WTC11 (cell line): ENCODE measurements around the gene FAM50B. TPM values are rescaled to one million over a fixed set of nuclear protein-coding genes. Genes with fewer than 3 reads are reported as not detected.
"Not testable (repeated sequence)": the region's sequence is repeated elsewhere in the genome, so short reads cannot be mapped to it uniquely, and the experiment has no call there.

Experiments used
- ATAC-seq: fragments of 200-7000 bp; cut with Tn5 transposase; 2 replicates; pipeline ENCODE4 v1.10.0; 2021; ENCODE audit warnings: mild to moderate bottlenecking, moderate library complexity
- CTCF ChIA-PET: fragments of 300-600 bp; sonication (Branson Sonifier 250); formaldehyde crosslinking; loops from one replicate; lab custom pipeline; 2021; ENCODE audit warnings: antibody characterized with exemption; lab: Charles Lee
- POLR2A ChIA-PET: fragments of 350-600 bp; sonication (Branson Sonifier 250); formaldehyde crosslinking; loops from one replicate; lab custom pipeline; 2021; ENCODE audit warnings: antibody characterized with exemption; lab: Charles Lee
- DNase-seq: peaks from one replicate; pipeline ENCODE4 v3.0.0; 2021; ENCODE audit warnings: low spot score
- H3K27ac Mint-ChIP-seq: 2 replicates; pipeline ENCODE4 v1.8.0; 2021; ENCODE audit warnings: mixed read lengths
- H3K27me3 Mint-ChIP-seq: 2 replicates; pipeline ENCODE4 v1.8.0; 2021; ENCODE audit warnings: low read depth, mild to moderate bottlenecking, moderate library complexity, mixed read lengths
- H3K36me3 Mint-ChIP-seq: 2 replicates; pipeline ENCODE4 v1.8.0; 2021; ENCODE audit warnings: mixed read lengths
- H3K4me1 Mint-ChIP-seq: 2 replicates; pipeline ENCODE4 v1.8.0; 2022; ENCODE audit warnings: mixed read lengths
- H3K4me3 Mint-ChIP-seq: 2 replicates; pipeline ENCODE4 v1.8.0; 2021; ENCODE audit warnings: mild to moderate bottlenecking, moderate library complexity, mixed read lengths
- H3K9me3 Mint-ChIP-seq: 2 replicates; pipeline ENCODE4 v1.8.0; 2021; ENCODE audit warnings: mixed read lengths
- CREM ChIP-seq: sonication (generic); formaldehyde crosslinking; IDR thresholded peaks from 2 replicates; pipeline ENCODE4 v1.8.1; 2022; ENCODE audit warnings: mild to moderate bottlenecking, missing genetic modification reagents, moderate library complexity
- HMGXB4 ChIP-seq: sonication (generic); formaldehyde crosslinking; IDR thresholded peaks from 2 replicates; pipeline ENCODE4 v1.8.1; 2023; ENCODE audit warnings: mild to moderate bottlenecking, moderate library complexity, missing genetic modification reagents
- NFYB ChIP-seq: sonication (generic); formaldehyde crosslinking; conservative IDR thresholded peaks from 2 replicates; pipeline ENCODE4 v1.8.0; 2022; ENCODE audit warnings: low read depth, missing genetic modification reagents
- SMAD4 ChIP-seq: sonication (generic); formaldehyde crosslinking; IDR thresholded peaks from 2 replicates; pipeline ENCODE4 v1.8.0; 2022; ENCODE audit warnings: mild to moderate bottlenecking, missing genetic modification reagents
- SOX15 ChIP-seq: fragments of 250-450 bp; sonication (Bioruptor Pico); IDR thresholded peaks from 2 replicates; pipeline ENCODE4 v1.9.0; 2021; ENCODE audit warnings: mild to moderate bottlenecking
- SP1 ChIP-seq: sonication (generic); formaldehyde crosslinking; conservative IDR thresholded peaks from 2 replicates; pipeline ENCODE4 v1.8.1; 2022; ENCODE audit warnings: missing genetic modification reagents
- TP53 ChIP-seq: sonication (generic); formaldehyde crosslinking; IDR thresholded peaks from 2 replicates; pipeline ENCODE4 v1.8.1; 2023; ENCODE audit warnings: mild to moderate bottlenecking, missing genetic modification reagents
- ZNF121 ChIP-seq: sonication (generic); formaldehyde crosslinking; IDR thresholded peaks from 2 replicates; pipeline ENCODE4 v1.8.0; 2023; ENCODE audit warnings: missing genetic modification reagents
- ZNF232 ChIP-seq: sonication (generic); formaldehyde crosslinking; IDR thresholded peaks from 2 replicates; pipeline ENCODE4 v1.8.0; 2022; ENCODE audit warnings: mild to moderate bottlenecking, missing genetic modification reagents
- ZNF317 ChIP-seq: sonication (generic); formaldehyde crosslinking; IDR thresholded peaks from 2 replicates; pipeline ENCODE4 v1.8.1; 2023; ENCODE audit warnings: low read depth, mild to moderate bottlenecking, moderate library complexity, missing genetic modification reagents, borderline replicate concordance
- ZNF396 ChIP-seq: fragments of 250-450 bp; sonication (Bioruptor Pico); IDR thresholded peaks from 2 replicates; pipeline ENCODE4 v1.8.0; 2021; ENCODE audit warnings: mild to moderate bottlenecking, moderate library complexity, borderline replicate concordance
- ZNF416 ChIP-seq: fragments of 250-450 bp; sonication (Bioruptor Pico); IDR thresholded peaks from 2 replicates; pipeline ENCODE4 v1.9.0; 2021; ENCODE audit warnings: mild to moderate bottlenecking, inconsistent platforms
- ZNF423 ChIP-seq: fragments of 250-450 bp; sonication (Bioruptor Pico); IDR thresholded peaks from 2 replicates; pipeline ENCODE4 v2.1.2; 2022; ENCODE audit warnings: mild to moderate bottlenecking, moderate library complexity
- ZSCAN18 ChIP-seq: fragments of 250-450 bp; sonication (Bioruptor Pico); IDR thresholded peaks from 2 replicates; pipeline ENCODE4 v2.1.2; 2022; ENCODE audit warnings: mild to moderate bottlenecking, moderate library complexity
- total RNA-seq: library from RNA; stranded (reverse); gene quantifications from 3 replicates; pipeline ENCODE4 v1.2.3, GENCODE V29; 2021
- TF ChIP-seq, protein P1 (sequence below): fragments of 250-450 bp; sonication (Bioruptor Pico); IDR thresholded peaks from 2 replicates; pipeline ENCODE4 v1.9.0; 2021; ENCODE audit warnings: mild to moderate bottlenecking
- TF ChIP-seq, protein P2 (sequence below): sonication (generic); formaldehyde crosslinking; IDR thresholded peaks from 2 replicates; pipeline ENCODE4 v1.8.1; 2023; ENCODE audit warnings: mild to moderate bottlenecking, missing genetic modification reagents, moderate library complexity

The FAM50B gene
- total RNA-seq, 1 experiment from 2014 or later = 2.1 TPM

- TF ChIP-seq, protein P1, sequence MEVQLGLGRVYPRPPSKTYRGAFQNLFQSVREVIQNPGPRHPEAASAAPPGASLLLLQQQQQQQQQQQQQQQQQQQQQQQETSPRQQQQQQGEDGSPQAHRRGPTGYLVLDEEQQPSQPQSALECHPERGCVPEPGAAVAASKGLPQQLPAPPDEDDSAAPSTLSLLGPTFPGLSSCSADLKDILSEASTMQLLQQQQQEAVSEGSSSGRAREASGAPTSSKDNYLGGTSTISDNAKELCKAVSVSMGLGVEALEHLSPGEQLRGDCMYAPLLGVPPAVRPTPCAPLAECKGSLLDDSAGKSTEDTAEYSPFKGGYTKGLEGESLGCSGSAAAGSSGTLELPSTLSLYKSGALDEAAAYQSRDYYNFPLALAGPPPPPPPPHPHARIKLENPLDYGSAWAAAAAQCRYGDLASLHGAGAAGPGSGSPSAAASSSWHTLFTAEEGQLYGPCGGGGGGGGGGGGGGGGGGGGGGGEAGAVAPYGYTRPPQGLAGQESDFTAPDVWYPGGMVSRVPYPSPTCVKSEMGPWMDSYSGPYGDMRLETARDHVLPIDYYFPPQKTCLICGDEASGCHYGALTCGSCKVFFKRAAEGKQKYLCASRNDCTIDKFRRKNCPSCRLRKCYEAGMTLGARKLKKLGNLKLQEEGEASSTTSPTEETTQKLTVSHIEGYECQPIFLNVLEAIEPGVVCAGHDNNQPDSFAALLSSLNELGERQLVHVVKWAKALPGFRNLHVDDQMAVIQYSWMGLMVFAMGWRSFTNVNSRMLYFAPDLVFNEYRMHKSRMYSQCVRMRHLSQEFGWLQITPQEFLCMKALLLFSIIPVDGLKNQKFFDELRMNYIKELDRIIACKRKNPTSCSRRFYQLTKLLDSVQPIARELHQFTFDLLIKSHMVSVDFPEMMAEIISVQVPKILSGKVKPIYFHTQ (CRISPR knock-in tag) = no peak
- TF ChIP-seq TP53 (CRISPR knock-in tag) = no peak
- no peak for TF ChIP-seq ZNF121 (CRISPR knock-in tag)
Observed at GRCh38 chr6:3859878-3860552, 10.8 kb downstream of the FAM50B start (continued).

GRCh38 chr6:3861424-3861823 is 12.3 kb downstream of the FAM50B start:
- TF ChIP-seq ZNF416 (no peak), ZSCAN18 (CRISPR knock-in tag) (no peak), CREM (CRISPR knock-in tag) (no peak), SP1 (CRISPR knock-in tag) (no peak), ZNF232 (CRISPR knock-in tag) (no peak), NFYB (CRISPR knock-in tag) (no peak), ZNF317 (CRISPR knock-in tag) (no peak), ZNF121 (CRISPR knock-in tag) (no peak)
- TF ChIP-seq, protein P2, sequence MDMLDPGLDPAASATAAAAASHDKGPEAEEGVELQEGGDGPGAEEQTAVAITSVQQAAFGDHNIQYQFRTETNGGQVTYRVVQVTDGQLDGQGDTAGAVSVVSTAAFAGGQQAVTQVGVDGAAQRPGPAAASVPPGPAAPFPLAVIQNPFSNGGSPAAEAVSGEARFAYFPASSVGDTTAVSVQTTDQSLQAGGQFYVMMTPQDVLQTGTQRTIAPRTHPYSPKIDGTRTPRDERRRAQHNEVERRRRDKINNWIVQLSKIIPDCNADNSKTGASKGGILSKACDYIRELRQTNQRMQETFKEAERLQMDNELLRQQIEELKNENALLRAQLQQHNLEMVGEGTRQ (CRISPR knock-in tag) = no peak
- POLR2A ChIA-PET = no interaction called here
- ATAC-seq (no peak), DNase-seq (no peak)
- no peak overlapping the region for H3K27ac Mint-ChIP-seq
- peaks cover 6% of the 10 kb centered on the region; the same call in 1 of the 2 replicates for H3K27me3 Mint-ChIP-seq
- CTCF ChIA-PET = interaction anchor here (0.9 to 3.1 kb wide), 7 partner anchors 11 to 349 kb away, joined by 3 to 78 read pairs (median 6); partner anchors contain the start of gene FAM50B
- H3K4me3 Mint-ChIP-seq = no peak overlapping the region
- H3K9me3 Mint-ChIP-seq = peaks cover 8% of the 10 kb centered on the region
- H3K4me1 Mint-ChIP-seq = peaks cover 15% of the 10 kb centered on the region
- no peaks in the 10 kb centered on the region for H3K36me3 Mint-ChIP-seq

GRCh38 chr6:3862038-3862437 is 12.9 kb downstream of the FAM50B start:
- H3K27ac Mint-ChIP-seq = no peak overlapping the region
- POLR2A ChIA-PET = interaction anchor here (0.9 kb wide), 1 partner anchor 17 kb away, joined by 3 read pairs; no protein-coding TSS in a partner anchor
- H3K4me1 Mint-ChIP-seq = peaks cover 15% of the 10 kb centered on the region
- no peak overlapping the region for H3K4me3 Mint-ChIP-seq
- peak; percentile 67 for ATAC-seq
- no peak for DNase-seq
- H3K36me3 Mint-ChIP-seq = no peaks in the 10 kb centered on the region
- peaks cover 6% of the 10 kb centered on the region; the same call in 1 of the 2 replicates for H3K27me3 Mint-ChIP-seq
- H3K9me3 Mint-ChIP-seq = peaks cover 8% of the 10 kb centered on the region
- TF ChIP-seq, protein P2 (CRISPR knock-in tag) = no peak
- TF ChIP-seq SMAD4 (CRISPR knock-in tag) = no peak
- TF ChIP-seq HMGXB4 (CRISPR knock-in tag) = no peak
- no peak for TF ChIP-seq ZSCAN18 (CRISPR knock-in tag)
- no peak for TF ChIP-seq ZNF396 (CRISPR knock-in tag)
- TF ChIP-seq SOX15 (CRISPR knock-in tag) = no peak
- TF ChIP-seq ZNF423 = no peak
- CTCF ChIA-PET = interaction anchor here (0.7 to 3.1 kb wide), 7 partner anchors 11 to 348 kb away, joined by 3 to 78 read pairs (median 6); partner anchors contain the start of gene FAM50B

DNA sequence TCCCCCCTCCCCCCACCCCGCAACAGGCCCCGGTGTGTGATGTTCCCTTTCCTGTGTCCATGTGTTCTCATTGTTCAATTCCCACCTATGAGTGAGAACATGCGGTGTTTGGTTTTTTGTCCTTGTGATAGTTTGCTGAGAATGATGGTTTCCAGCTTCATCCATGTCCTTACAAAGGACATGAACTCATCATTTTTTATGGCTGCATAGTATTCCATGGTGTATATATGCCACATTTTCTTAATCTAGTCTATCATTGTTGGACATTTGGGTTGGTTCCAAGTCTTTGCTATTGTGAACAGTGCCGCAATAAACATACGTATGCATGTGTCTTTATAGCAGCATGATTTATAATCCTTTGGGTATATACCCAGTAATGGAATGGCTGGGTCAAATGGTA is 14.1 kb downstream of the FAM50B start:
- H3K9me3 Mint-ChIP-seq, H3K27me3 Mint-ChIP-seq, POLR2A ChIA-PET, H3K36me3 Mint-ChIP-seq, ATAC-seq, H3K27ac Mint-ChIP-seq, H3K4me3 Mint-ChIP-seq, DNase-seq: not testable (repeated sequence)
- CTCF ChIA-PET = interaction anchor here (3.1 kb wide), 1 partner anchor 14 kb away, joined by 78 read pairs; the partner anchor contains the start of gene FAM50B
- H3K4me1 Mint-ChIP-seq = peaks cover 17% of the 10 kb centered on the region
